Panc1 (cell line): ENCODE measurements around the gene C4orf36. TPM values are rescaled to one million over a fixed set of nuclear protein-coding genes. Genes with fewer than 3 reads are reported as not detected.

Source experiments
- ATAC-seq: fragments of 200-7000 bp; cut with Tn5 transposase; 2 replicates; pipeline ENCODE4 v1.9.1; 2020; ENCODE audit warnings: mild to moderate bottlenecking, moderate library complexity
- BruUV-seq: library from RNA; stranded (reverse); fragments of 400-500 nt; replicated peaks from 2 replicates; lab custom pipeline; 2021; lab: Mats Ljungman, UMichigan
- CTCF ChIA-PET: fragments of 300-600 bp; sonication (Branson Sonifier 250); formaldehyde crosslinking; loops from one replicate; lab custom pipeline; 2022; ENCODE audit warnings: antibody characterized with exemption; lab: Charles Lee
- POLR2A ChIA-PET: fragments of 300-600 bp; sonication (Branson Sonifier 250); formaldehyde crosslinking; loops from one replicate; lab custom pipeline; 2022; ENCODE audit warnings: antibody characterized with exemption; lab: Charles Lee
- DNase-seq: peaks from one replicate; pipeline ENCODE4 v3.0.0-alpha.2; 2010; ENCODE audit warnings: low read depth, low spot score
- H3K27ac ChIP-seq: 2 replicates; pipeline ENCODE4 v1.5.1; 2011; ENCODE audit warnings: mild to moderate bottlenecking, low read length, inconsistent platforms
- H3K27me3 ChIP-seq: fragments of 200-500 bp; sonication (Bioruptor generic); 2 replicates; pipeline ENCODE4 v1.6.0; 2014; ENCODE audit warnings: low read length, inconsistent platforms; ENCODE audit not compliant: control insufficient read depth, insufficient read depth
- H3K36me3 ChIP-seq: fragments of 200-500 bp; sonication (Bioruptor generic); 2 replicates; pipeline ENCODE4 v1.5.1; 2014; ENCODE audit warnings: inconsistent platforms, mild to moderate bottlenecking, low read length, moderate library complexity; ENCODE audit not compliant: control insufficient read depth, insufficient read depth
- H3K4me1 ChIP-seq: 2 replicates; pipeline ENCODE4 v1.5.1; 2011; ENCODE audit warnings: inconsistent platforms, mild to moderate bottlenecking, low read length, moderate library complexity; ENCODE audit not compliant: control insufficient read depth, insufficient read depth
- H3K4me3 ChIP-seq, 2 experiments: 2 replicates each; pipeline ENCODE4 v1.5.1; 2011 to 2012; ENCODE audit warnings: low read depth in 2 of 2, low read length in 2 of 2, mild to moderate bottlenecking in 2 of 2, inconsistent platforms in 1 of 2, moderate library complexity in 1 of 2
- H3K9me3 ChIP-seq: fragments of 200-500 bp; sonication (Bioruptor generic); 2 replicates; pipeline ENCODE4 v1.5.1; 2014; ENCODE audit warnings: low read depth, mild to moderate bottlenecking, inconsistent platforms, low read length, moderate library complexity; ENCODE audit not compliant: control insufficient read depth, insufficient read depth
- POLR2AphosphoS5 ChIP-seq: IDR thresholded peaks from 2 replicates; pipeline ENCODE4 v1.6.1; 2012; ENCODE audit warnings: mild to moderate bottlenecking, low read depth, low read length, moderate library complexity
- SIN3A ChIP-seq: IDR thresholded peaks from 2 replicates; pipeline ENCODE4 v1.6.1; 2012; ENCODE audit warnings: low read depth, mild to moderate bottlenecking, low read length, moderate library complexity, borderline replicate concordance; ENCODE audit not compliant: insufficient read depth
- TCF7L2 ChIP-seq: IDR thresholded peaks from 2 replicates; pipeline ENCODE4 v1.6.1; 2011; ENCODE audit warnings: mild to moderate bottlenecking, low read depth, low read length, inconsistent platforms
- in situ Hi-C: cut with HindIII; loops from 2 replicates; pipeline ENCODE4 v1.10.0; 2016; ENCODE audit warnings: low sequenced_read_pairs, low pct_unique_long_range_greater_than_20kb
- intact Hi-C: fragments of 100-400 bp; cut with micrococcal nuclease; formaldehyde crosslinking; loops from one replicate; pipeline ENCODE4 v1.10.0; 2022; ENCODE audit not compliant: unreplicated experiment
- total RNA-seq: library from RNA; stranded (reverse); gene quantifications from one replicate; pipeline ENCODE4 v1.2.1, GENCODE V29; 2021; ENCODE audit not compliant: unreplicated experiment
- TF ChIP-seq, protein P1 (sequence below), 2 experiments: IDR thresholded peaks; 2 replicates each; pipeline ENCODE4 v1.6.1; 2011 to 2012; ENCODE audit warnings: low read depth in 2 of 2, control low read depth in 1 of 2, low read length in 1 of 2, mild to moderate bottlenecking in 1 of 2, moderate library complexity in 1 of 2; ENCODE audit not compliant: insufficient read depth in 1 of 2
- TF ChIP-seq, protein P2 (sequence below): fragments of 450-650 bp; IDR thresholded peaks from 2 replicates; pipeline ENCODE4 v1.5.1; 2017; ENCODE audit warnings: mild to moderate bottlenecking

C4orf36 gene
- total RNA-seq, 1 experiment from 2014 or later, result 0.26 TPM

DNA sequence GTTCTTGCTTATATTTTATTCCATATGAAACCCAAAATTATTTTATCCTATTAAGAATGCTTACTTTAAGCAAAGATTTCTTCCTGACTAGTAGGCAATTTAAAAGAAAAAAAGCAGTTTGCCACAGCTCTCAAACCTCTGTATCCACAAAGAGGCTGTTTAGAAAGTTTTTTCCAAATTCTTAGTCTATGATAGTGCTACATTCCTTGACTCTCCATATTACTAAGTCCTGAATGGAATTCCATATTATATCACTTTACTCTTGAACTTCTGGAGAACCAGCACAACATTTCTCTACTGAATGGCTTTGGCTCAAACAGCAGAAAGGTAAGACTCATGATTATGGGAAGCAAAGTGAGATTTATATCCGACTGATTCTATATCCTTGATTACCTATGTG, 51.4 kb downstream of the C4orf36 start:
- intact Hi-C loops, result no loop called here
- in situ Hi-C loops, result no loop called here
- Histone ChIP-seq H3K4me1 (no peaks in the 10 kb centered on the region), H3K4me3 (no peak overlapping the region), H3K27ac (no peak overlapping the region), H3K36me3 (no peaks in the 10 kb centered on the region), H3K27me3 (no peaks in the 10 kb centered on the region), H3K9me3 (no peaks in the 10 kb centered on the region)
- BruUV-seq, result no TSS peak
- TF ChIP-seq, protein P1, sequence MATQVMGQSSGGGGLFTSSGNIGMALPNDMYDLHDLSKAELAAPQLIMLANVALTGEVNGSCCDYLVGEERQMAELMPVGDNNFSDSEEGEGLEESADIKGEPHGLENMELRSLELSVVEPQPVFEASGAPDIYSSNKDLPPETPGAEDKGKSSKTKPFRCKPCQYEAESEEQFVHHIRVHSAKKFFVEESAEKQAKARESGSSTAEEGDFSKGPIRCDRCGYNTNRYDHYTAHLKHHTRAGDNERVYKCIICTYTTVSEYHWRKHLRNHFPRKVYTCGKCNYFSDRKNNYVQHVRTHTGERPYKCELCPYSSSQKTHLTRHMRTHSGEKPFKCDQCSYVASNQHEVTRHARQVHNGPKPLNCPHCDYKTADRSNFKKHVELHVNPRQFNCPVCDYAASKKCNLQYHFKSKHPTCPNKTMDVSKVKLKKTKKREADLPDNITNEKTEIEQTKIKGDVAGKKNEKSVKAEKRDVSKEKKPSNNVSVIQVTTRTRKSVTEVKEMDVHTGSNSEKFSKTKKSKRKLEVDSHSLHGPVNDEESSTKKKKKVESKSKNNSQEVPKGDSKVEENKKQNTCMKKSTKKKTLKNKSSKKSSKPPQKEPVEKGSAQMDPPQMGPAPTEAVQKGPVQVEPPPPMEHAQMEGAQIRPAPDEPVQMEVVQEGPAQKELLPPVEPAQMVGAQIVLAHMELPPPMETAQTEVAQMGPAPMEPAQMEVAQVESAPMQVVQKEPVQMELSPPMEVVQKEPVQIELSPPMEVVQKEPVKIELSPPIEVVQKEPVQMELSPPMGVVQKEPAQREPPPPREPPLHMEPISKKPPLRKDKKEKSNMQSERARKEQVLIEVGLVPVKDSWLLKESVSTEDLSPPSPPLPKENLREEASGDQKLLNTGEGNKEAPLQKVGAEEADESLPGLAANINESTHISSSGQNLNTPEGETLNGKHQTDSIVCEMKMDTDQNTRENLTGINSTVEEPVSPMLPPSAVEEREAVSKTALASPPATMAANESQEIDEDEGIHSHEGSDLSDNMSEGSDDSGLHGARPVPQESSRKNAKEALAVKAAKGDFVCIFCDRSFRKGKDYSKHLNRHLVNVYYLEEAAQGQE (IDR thresholded peaks at IDR 0.05; ENCODE audit: insufficient read depth in 1 of 2, low read depth in 2 of 2, low read length in 1 of 2), result no peak
- TF ChIP-seq, protein P2, sequence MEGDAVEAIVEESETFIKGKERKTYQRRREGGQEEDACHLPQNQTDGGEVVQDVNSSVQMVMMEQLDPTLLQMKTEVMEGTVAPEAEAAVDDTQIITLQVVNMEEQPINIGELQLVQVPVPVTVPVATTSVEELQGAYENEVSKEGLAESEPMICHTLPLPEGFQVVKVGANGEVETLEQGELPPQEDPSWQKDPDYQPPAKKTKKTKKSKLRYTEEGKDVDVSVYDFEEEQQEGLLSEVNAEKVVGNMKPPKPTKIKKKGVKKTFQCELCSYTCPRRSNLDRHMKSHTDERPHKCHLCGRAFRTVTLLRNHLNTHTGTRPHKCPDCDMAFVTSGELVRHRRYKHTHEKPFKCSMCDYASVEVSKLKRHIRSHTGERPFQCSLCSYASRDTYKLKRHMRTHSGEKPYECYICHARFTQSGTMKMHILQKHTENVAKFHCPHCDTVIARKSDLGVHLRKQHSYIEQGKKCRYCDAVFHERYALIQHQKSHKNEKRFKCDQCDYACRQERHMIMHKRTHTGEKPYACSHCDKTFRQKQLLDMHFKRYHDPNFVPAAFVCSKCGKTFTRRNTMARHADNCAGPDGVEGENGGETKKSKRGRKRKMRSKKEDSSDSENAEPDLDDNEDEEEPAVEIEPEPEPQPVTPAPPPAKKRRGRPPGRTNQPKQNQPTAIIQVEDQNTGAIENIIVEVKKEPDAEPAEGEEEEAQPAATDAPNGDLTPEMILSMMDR, result no peak
- no peak for TF ChIP-seq SIN3A
- no peak for TF ChIP-seq TCF7L2
- TF ChIP-seq POLR2AphosphoS5, result no peak
- ChIA-PET CTCF (no interaction called here), POLR2A (no interaction called here)
- DNase-seq (no peak), ATAC-seq (no peak)

DNA sequence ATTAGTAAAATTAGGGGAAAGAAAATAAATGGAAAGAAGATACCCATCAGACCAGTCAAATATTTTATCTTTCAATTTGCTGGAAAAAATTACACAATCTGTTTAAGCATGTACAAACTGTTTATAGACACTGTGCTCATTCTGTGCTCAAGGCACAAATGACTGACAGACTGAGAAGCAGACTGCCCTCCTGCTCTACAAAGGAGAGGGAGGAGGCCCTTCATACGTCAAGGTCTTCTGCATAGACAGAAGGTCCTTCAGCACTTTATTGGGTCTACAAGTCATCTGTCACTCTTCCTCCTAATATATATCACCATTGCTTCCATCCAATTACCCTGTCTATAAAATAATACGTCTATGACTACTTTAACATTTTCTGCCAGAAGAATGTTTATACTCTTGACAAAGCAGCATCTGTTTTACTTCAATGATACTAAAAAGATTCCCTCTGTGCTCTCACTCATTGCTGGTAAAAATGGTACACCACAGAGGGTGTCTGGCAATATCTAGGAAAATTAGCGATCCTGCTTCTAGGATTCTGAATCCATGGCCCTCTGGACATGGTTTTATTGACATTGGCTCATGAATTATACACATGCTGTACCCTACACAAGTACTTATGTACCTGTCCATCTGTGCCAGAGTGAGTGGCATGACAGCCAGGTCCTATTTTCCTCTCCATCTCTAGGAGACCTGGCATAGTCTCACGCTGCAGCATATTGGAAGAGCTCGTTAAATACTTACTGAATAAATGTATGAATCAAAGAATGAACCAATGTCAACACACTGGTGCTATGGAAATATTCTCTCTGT, 54.3 kb downstream of the C4orf36 start:
- TF ChIP-seq SIN3A, result no peak
- TF ChIP-seq, protein P1 (IDR thresholded peaks at IDR 0.05; ENCODE audit: insufficient read depth in 1 of 2, low read depth in 2 of 2, low read length in 1 of 2), result no peak
- TF ChIP-seq POLR2AphosphoS5, result no peak
- TF ChIP-seq TCF7L2, result no peak
- TF ChIP-seq, protein P2, result no peak
- ChIA-PET CTCF (no interaction called here), POLR2A (no interaction called here)
- Histone ChIP-seq H3K9me3 (no peaks in the 10 kb centered on the region), H3K36me3 (no peaks in the 10 kb centered on the region), H3K27me3 (no peaks in the 10 kb centered on the region), H3K27ac (no peak overlapping the region), H3K4me3 (no peak overlapping the region), H3K4me1 (no peaks in the 10 kb centered on the region)
- in situ Hi-C loops (no loop called here), intact Hi-C loops (no loop called here)
- no peak for ATAC-seq
- DNase-seq, result no peak
- BruUV-seq, result no TSS peak
